Tibial nerve (tissue), 4 donors: ENCODE measurements around the gene EVA1B. TPM values are rescaled to one million over a fixed set of nuclear protein-coding genes. Genes with fewer than 3 reads are reported as not detected.

Experiments
- DNase-seq, 2 donors: peaks; one replicate each; pipeline ENCODE4 v3.0.0-alpha.2; 2019; ENCODE audit warnings: low spot score in 2 of 2
- H3K27ac ChIP-seq, 4 donors: fragments of 200-600 bp; sonication (generic) in 3 of 4; one replicate each; pipeline ENCODE4 v1.5.1; 2017 to 2019; ENCODE audit warnings: mild to moderate bottlenecking in 1 of 4
- H3K27me3 ChIP-seq, 2 donors: fragments of 200-600 bp; sonication (generic) in 1 of 2; one replicate each; pipeline versions ENCODE4 v1.5.1 to v1.6.0; 2017 to 2019
- H3K36me3 ChIP-seq, 3 donors: fragments of 200-600 bp; sonication (generic); one replicate each; pipeline ENCODE4 v1.5.1; 2018 to 2019
- H3K4me1 ChIP-seq, 4 donors: fragments of 200-600 bp; sonication (generic) in 3 of 4; one replicate each; pipeline ENCODE4 v1.5.1; 2017 to 2019
- H3K4me3 ChIP-seq, 4 donors: fragments of 200-600 bp; sonication (generic) in 3 of 4; one replicate each; pipeline ENCODE4 v1.5.1; 2017 to 2019; ENCODE audit warnings: mild to moderate bottlenecking in 1 of 4, moderate library complexity in 1 of 4
- H3K9me3 ChIP-seq, 4 donors: fragments of 200-600 bp; sonication (generic) in 3 of 4; one replicate each; pipeline ENCODE4 v1.5.1; 2017 to 2019
- EP300 ChIP-seq, 2 donors: sonication (generic); formaldehyde crosslinking; IDR thresholded peaks; one replicate each; pipeline ENCODE4 v1.6.1; 2017; ENCODE audit warnings: antibody characterized with exemption in 2 of 2, mild to moderate bottlenecking in 1 of 2
- POLR2A ChIP-seq, 2 donors: fragments of 450-650 bp; IDR thresholded peaks; one replicate each; pipeline ENCODE4 v1.6.1; 2017; ENCODE audit warnings: antibody characterized with exemption in 2 of 2, mild to moderate bottlenecking in 2 of 2, moderate library complexity in 2 of 2
- WGBS, 2 donors: methylation state at CpG; one replicate each; pipeline ENCODE4 v1.1.5; 2018; 5-methylcytosine and 5-hydroxymethylcytosine counted together
- total RNA-seq, 4 donors: library from RNA; depleted of rRNA; stranded (reverse); fragments of >200 nt; gene quantifications; one replicate each; pipeline ENCODE4 v1.1.0, GENCODE V29; 2016
- TF ChIP-seq, protein P1 (sequence below), 5 experiments: fragments of 200-600 bp in 3 of 5; fragments of 450-650 bp in 2 of 5; sonication (generic) in 3 of 5; IDR thresholded peaks; one replicate each; pipeline ENCODE4 v1.5.1; 2016 to 2019; ENCODE audit warnings: antibody characterized with exemption in 5 of 5, mild to moderate bottlenecking in 3 of 5, moderate library complexity in 2 of 5

Gene EVA1B
- total RNA-seq, 4 donors from 2014 or later: 61.4 to 128 (median 86.3) TPM

DNA sequence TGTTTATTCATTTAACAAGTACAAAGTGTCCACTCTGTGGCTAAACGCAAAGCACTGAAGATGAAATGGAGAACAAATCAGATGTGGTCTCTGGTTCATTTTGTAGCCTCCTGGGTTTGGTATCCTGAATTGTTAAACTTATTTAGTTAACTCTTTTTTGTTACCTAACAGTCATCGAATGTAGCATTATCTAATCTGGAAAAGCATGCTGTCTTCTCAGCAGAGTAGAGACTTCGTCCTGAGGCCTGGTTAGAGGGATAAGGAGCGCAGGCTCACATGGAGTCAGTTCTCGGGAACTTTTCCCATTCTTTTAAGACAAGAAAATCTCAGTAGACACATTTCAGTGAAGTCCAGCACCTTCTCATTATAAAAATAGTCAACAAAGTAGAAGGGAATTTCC lies 50.4 kb downstream of the EVA1B start:
- TF ChIP-seq POLR2A (IDR thresholded peaks at IDR 0.05) (no peak), EP300 (IDR thresholded peaks at IDR 0.05) (no peak)
- TF ChIP-seq, protein P1, sequence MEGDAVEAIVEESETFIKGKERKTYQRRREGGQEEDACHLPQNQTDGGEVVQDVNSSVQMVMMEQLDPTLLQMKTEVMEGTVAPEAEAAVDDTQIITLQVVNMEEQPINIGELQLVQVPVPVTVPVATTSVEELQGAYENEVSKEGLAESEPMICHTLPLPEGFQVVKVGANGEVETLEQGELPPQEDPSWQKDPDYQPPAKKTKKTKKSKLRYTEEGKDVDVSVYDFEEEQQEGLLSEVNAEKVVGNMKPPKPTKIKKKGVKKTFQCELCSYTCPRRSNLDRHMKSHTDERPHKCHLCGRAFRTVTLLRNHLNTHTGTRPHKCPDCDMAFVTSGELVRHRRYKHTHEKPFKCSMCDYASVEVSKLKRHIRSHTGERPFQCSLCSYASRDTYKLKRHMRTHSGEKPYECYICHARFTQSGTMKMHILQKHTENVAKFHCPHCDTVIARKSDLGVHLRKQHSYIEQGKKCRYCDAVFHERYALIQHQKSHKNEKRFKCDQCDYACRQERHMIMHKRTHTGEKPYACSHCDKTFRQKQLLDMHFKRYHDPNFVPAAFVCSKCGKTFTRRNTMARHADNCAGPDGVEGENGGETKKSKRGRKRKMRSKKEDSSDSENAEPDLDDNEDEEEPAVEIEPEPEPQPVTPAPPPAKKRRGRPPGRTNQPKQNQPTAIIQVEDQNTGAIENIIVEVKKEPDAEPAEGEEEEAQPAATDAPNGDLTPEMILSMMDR (IDR thresholded peaks at IDR 0.05): no peak
- no peaks in the 10 kb centered on the region for H3K27me3 ChIP-seq
- peaks cover 0 to 28% (median 0%) of the 10 kb centered on the region in 3 donors for H3K36me3 ChIP-seq
- no peak for DNase-seq
- no peak overlapping the region for H3K4me3 ChIP-seq
- H3K4me1 ChIP-seq: peaks cover 0 to 8% (median 0%) of the 10 kb centered on the region in 4 donors
- 84 to 89% methylated on average over 5 of the region's 5 CpGs for WGBS, 2 donors
- H3K9me3 ChIP-seq: no peaks in the 10 kb centered on the region
- no peak overlapping the region for H3K27ac ChIP-seq

Other genes with a start within 250 kb of the EVA1B start
- under 1 TPM in 1 of 4 donors, not detected in 3; 0.90 TPM for gene TEKT2, start 239.6 kb downstream of the EVA1B start, total RNA-seq
- 10 to 100 TPM; 41.0 to 64.3 (median 48.0) TPM for gene ADPRS, start 234.8 kb downstream of the EVA1B start, total RNA-seq
- 10 to 100 TPM; 26.7 to 57.9 (median 50.2) TPM for gene COL8A2, start 198.4 kb downstream of the EVA1B start, total RNA-seq
- 10 to 100 TPM; 48.0 to 90.4 (median 69.1) TPM for gene TRAPPC3, start 174.2 kb downstream of the EVA1B start, total RNA-seq
- gene MAP7D1, start 167.5 kb downstream of the EVA1B start, total RNA-seq: 100 to 1,000 TPM in 3 of 4 donors, 10 to 100 TPM in 1; 85.0 to 184 (median 121) TPM
- 100 to 1,000 TPM in 2 of 4 donors, 10 to 100 TPM in 2; 89.2 to 114 (median 97.0) TPM for gene THRAP3, start 99.2 kb downstream of the EVA1B start, total RNA-seq
- 1 to 10 TPM; 1.5 to 4.1 (median 2.4) TPM for gene SH3D21, start 17.3 kb downstream of the EVA1B start, total RNA-seq
- gene STK40, start 62.3 kb upstream of the EVA1B start, total RNA-seq: 10 to 100 TPM; 25.7 to 39.3 (median 30.0) TPM
- 10 to 100 TPM; 10.2 to 75.6 (median 34.7) TPM for gene LSM10, start 74.3 kb upstream of the EVA1B start, total RNA-seq
- 10 to 100 TPM in 3 of 4 donors, 1 to 10 TPM in 1; 7.2 to 32.4 (median 17.6) TPM for gene OSCP1, start 126.8 kb upstream of the EVA1B start, total RNA-seq
- gene MRPS15, start 140.7 kb upstream of the EVA1B start, total RNA-seq: 10 to 100 TPM; 23.3 to 77.7 (median 36.4) TPM
- 10 to 100 TPM; 12.5 to 27.8 (median 19.8) TPM for gene CSF3R, start 159.3 kb upstream of the EVA1B start, total RNA-seq